Upper lobe of left lung (tissue), 4 donors: ENCODE results near the gene PTPRR.

Source experiments
- POLR2A ChIP-seq, 4 donors: fragments of 450-650 bp; IDR thresholded peaks; one replicate each; pipeline ENCODE4 v1.5.1; 2016 to 2017; ENCODE audit warnings: antibody characterized with exemption in 4 of 4, mild to moderate bottlenecking in 2 of 4
- TF ChIP-seq, protein P1 (sequence below), 6 experiments: fragments of 450-650 bp in 4 of 6; fragments of 200-600 bp in 2 of 6; sonication (generic) in 2 of 6; IDR thresholded peaks; one replicate each; pipeline ENCODE4 v1.5.1; 2016 to 2019; ENCODE audit warnings: antibody characterized with exemption in 6 of 6

DNA sequence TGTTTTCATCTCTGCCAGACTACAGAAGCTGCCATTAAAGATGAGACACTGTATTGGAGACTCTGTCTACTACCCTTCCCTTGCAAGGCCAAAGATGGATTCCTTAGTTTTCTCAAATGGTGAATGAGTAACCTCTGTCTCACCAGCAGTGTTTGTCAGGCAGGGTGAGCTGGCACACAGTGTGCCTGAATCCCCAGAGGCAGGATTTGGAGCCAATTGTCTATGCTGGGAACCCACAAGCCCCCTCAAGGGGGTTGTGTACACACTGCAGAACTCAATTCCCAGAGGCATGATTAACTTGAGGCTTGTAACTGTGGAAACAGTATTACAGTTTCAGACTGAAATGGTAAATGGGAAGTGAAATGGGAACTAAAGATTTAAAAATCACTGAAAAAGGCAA, 146.5 kb downstream of the PTPRR start:
- TF ChIP-seq, protein P1, sequence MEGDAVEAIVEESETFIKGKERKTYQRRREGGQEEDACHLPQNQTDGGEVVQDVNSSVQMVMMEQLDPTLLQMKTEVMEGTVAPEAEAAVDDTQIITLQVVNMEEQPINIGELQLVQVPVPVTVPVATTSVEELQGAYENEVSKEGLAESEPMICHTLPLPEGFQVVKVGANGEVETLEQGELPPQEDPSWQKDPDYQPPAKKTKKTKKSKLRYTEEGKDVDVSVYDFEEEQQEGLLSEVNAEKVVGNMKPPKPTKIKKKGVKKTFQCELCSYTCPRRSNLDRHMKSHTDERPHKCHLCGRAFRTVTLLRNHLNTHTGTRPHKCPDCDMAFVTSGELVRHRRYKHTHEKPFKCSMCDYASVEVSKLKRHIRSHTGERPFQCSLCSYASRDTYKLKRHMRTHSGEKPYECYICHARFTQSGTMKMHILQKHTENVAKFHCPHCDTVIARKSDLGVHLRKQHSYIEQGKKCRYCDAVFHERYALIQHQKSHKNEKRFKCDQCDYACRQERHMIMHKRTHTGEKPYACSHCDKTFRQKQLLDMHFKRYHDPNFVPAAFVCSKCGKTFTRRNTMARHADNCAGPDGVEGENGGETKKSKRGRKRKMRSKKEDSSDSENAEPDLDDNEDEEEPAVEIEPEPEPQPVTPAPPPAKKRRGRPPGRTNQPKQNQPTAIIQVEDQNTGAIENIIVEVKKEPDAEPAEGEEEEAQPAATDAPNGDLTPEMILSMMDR (IDR thresholded peaks at IDR 0.05): no peak
- no peak for TF ChIP-seq POLR2A (IDR thresholded peaks at IDR 0.05)
